Glutamatergic neuron (in vitro differentiated cells): Measurements from ENCODE around the gene STPG4. TPM values are rescaled to one million over a fixed set of nuclear protein-coding genes. Genes with fewer than 3 reads are reported as not detected.

Experiments used
- DNase-seq: peaks from one replicate; pipeline ENCODE4 v3.0.0; 2022
- H3K27ac Mint-ChIP-seq: one replicate; pipeline ENCODE4 v1.8.0; 2020; ENCODE audit warnings: mild to moderate bottlenecking, mixed read lengths, inconsistent platforms; ENCODE audit not compliant: unreplicated experiment
- H3K27me3 Mint-ChIP-seq: one replicate; pipeline ENCODE4 v1.8.0; 2020; ENCODE audit warnings: mild to moderate bottlenecking, moderate library complexity, mixed read lengths, inconsistent platforms; ENCODE audit not compliant: unreplicated experiment
- H3K36me3 Mint-ChIP-seq: one replicate; pipeline ENCODE4 v1.8.0; 2020; ENCODE audit warnings: mild to moderate bottlenecking, mixed read lengths, inconsistent platforms; ENCODE audit not compliant: unreplicated experiment
- H3K4me1 Mint-ChIP-seq: one replicate; pipeline ENCODE4 v1.8.0; 2020; ENCODE audit warnings: mild to moderate bottlenecking, low read depth, mixed read lengths, inconsistent platforms; ENCODE audit not compliant: unreplicated experiment
- H3K4me3 Mint-ChIP-seq: one replicate; pipeline ENCODE4 v1.8.0; 2020; ENCODE audit warnings: mild to moderate bottlenecking, mixed read lengths, inconsistent platforms; ENCODE audit not compliant: unreplicated experiment
- H3K9me3 Mint-ChIP-seq: one replicate; pipeline ENCODE4 v1.8.0; 2020; ENCODE audit warnings: mild to moderate bottlenecking, moderate library complexity, mixed read lengths, inconsistent platforms; ENCODE audit not compliant: unreplicated experiment
- CTCF ChIP-seq: fragments of 200-600 bp; sonication (generic); IDR thresholded peaks from one replicate; pipeline ENCODE4 v1.5.0; 2021; ENCODE audit not compliant: partially characterized antibody, unreplicated experiment
- long read RNA-seq: library from polyadenylated mRNA; unstranded; transcript quantifications from one replicate; pipeline ENCODE4 v2.0.0, GENCODE V29; 2020; ENCODE audit not compliant: unreplicated experiment
- total RNA-seq: library from RNA; stranded (reverse); fragmentation: NEBNext Ultra II Directional; extraction: Animal tissue kit (Norgen Biotek cat#: 25700); gene quantifications from one replicate; pipeline ENCODE4 v1.2.1, GENCODE V29; 2021; ENCODE audit not compliant: unreplicated experiment

STPG4 gene
- total RNA-seq, result 1.3 TPM
- long read RNA-seq, partial matches to known transcripts, result 0 of 1 reads
- long read RNA-seq, other reads (novel, unspliced or antisense), result 1 of 1 reads

- H3K27ac Mint-ChIP-seq, result peak within 1 kb of the TSS; percentile 35
- H3K27me3 Mint-ChIP-seq, result peaks cover 3% of the 10 kb centered on the region
- H3K4me1 Mint-ChIP-seq, result peaks cover 18% of the 10 kb centered on the region
- peaks cover 17% of the 10 kb centered on the region for H3K9me3 Mint-ChIP-seq
- H3K4me3 Mint-ChIP-seq, result peak within 1 kb of the TSS; percentile 3
- no peak for DNase-seq
- H3K36me3 Mint-ChIP-seq, result peaks cover 5% of the 10 kb centered on the region
- TF ChIP-seq CTCF, result no peak
Measured at GRCh38 chr2:47155091-47155876, at the start of gene STPG4. Gene STPG4 (minus strand): TSS chr2:47155308. CDS start chr2:47155251, 57 bp downstream.

- no peak for TF ChIP-seq CTCF
- no peak for DNase-seq
- Mint-ChIP-seq H3K36me3 (no peaks in the 10 kb centered on the region), H3K27ac (no peak overlapping the region), H3K9me3 (peaks cover 7% of the 10 kb centered on the region), H3K4me3 (no peak overlapping the region), H3K27me3 (peaks cover 2% of the 10 kb centered on the region), H3K4me1 (peaks cover 26% of the 10 kb centered on the region)
Measured at GRCh38 chr2:47204691-47205090, 49.6 kb upstream of the STPG4 start.

- Mint-ChIP-seq H3K27me3 (peaks cover 2% of the 10 kb centered on the region), H3K9me3 (peaks cover 9% of the 10 kb centered on the region), H3K36me3 (no peaks in the 10 kb centered on the region), H3K4me3 (no peak overlapping the region), H3K4me1 (peaks cover 33% of the 10 kb centered on the region), H3K27ac (no peak overlapping the region)
- DNase-seq, result no peak
- TF ChIP-seq CTCF, result no peak
Measured at GRCh38 chr2:47203995-47204394, 48.9 kb upstream of the STPG4 start.

GRCh38 chr2:47201224-47201623 is 46.1 kb upstream of the STPG4 start:
- Mint-ChIP-seq H3K27me3 (peaks cover 3% of the 10 kb centered on the region), H3K9me3 (peaks cover 7% of the 10 kb centered on the region), H3K27ac (peak overlapping the region; percentile 18), H3K36me3 (no peaks in the 10 kb centered on the region), H3K4me3 (peak overlapping the region; percentile 5), H3K4me1 (peaks cover 43% of the 10 kb centered on the region)
- no peak for TF ChIP-seq CTCF
- DNase-seq, result no peak

- H3K4me1 Mint-ChIP-seq, result peaks cover 48% of the 10 kb centered on the region
- peak overlapping the region; percentile 15 for H3K4me3 Mint-ChIP-seq
- peaks cover 10% of the 10 kb centered on the region for H3K9me3 Mint-ChIP-seq
- no peaks in the 10 kb centered on the region for H3K36me3 Mint-ChIP-seq
- TF ChIP-seq CTCF, result no peak
- peak overlapping the region; percentile 81 for H3K27ac Mint-ChIP-seq
- DNase-seq, result no peak
- H3K27me3 Mint-ChIP-seq, result peaks cover 4% of the 10 kb centered on the region
Measured at GRCh38 chr2:47198985-47199451, 43.9 kb upstream of the STPG4 start.
